CD8-positive, alpha-beta memory T cell (primary cell): ENCODE data around the gene HBZ. TPM values are rescaled to one million over a fixed set of nuclear protein-coding genes. Genes with fewer than 3 reads are reported as not detected.

Source experiments
- CTCF ChIA-PET: fragments of 350-600 bp; sonication (Branson Sonifier 250); formaldehyde crosslinking; loops from one replicate; lab custom pipeline; 2021; ENCODE audit warnings: antibody characterized with exemption; lab: Charles Lee
- POLR2A ChIA-PET: fragments of 350-600 bp; sonication (Branson Sonifier 250); formaldehyde crosslinking; loops from one replicate; lab custom pipeline; 2021; ENCODE audit warnings: antibody characterized with exemption; lab: Charles Lee
- DNase-seq, 5 donors: peaks; one replicate each; pipeline versions ENCODE4 v3.0.0 to v3.0.0-alpha.2; 2020 to 2022; ENCODE audit warnings: mixed read lengths in 1 of 5
- H3K27ac ChIP-seq: one replicate; pipeline ENCODE4 v1.7.0; 2013; ENCODE audit warnings: low read depth, mild to moderate bottlenecking, low read length, moderate library complexity
- H3K27me3 ChIP-seq: 2 replicates; pipeline ENCODE4 v1.7.0; 2013; ENCODE audit warnings: low read length, mild to moderate bottlenecking; ENCODE audit not compliant: insufficient read depth, poor library complexity, severe bottlenecking
- H3K36me3 ChIP-seq: 2 replicates; pipeline ENCODE4 v1.7.0; 2013; ENCODE audit warnings: mild to moderate bottlenecking, low read length, moderate library complexity; ENCODE audit not compliant: insufficient read depth
- H3K4me1 ChIP-seq: 2 replicates; pipeline ENCODE4 v1.7.0; 2013; ENCODE audit warnings: mild to moderate bottlenecking, low read length, moderate library complexity; ENCODE audit not compliant: insufficient read depth
- H3K4me3 ChIP-seq: 2 replicates; pipeline ENCODE4 v1.7.0; 2013; ENCODE audit warnings: mild to moderate bottlenecking, low read length
- H3K9me3 ChIP-seq: 2 replicates; pipeline ENCODE4 v1.7.0; 2013; ENCODE audit warnings: mild to moderate bottlenecking, low read length
- H3K27ac Mint-ChIP-seq, 8 donors: one replicate each; pipeline ENCODE4 v1.8.0; 2020 to 2021; ENCODE audit warnings: mixed read lengths in 8 of 8, mild to moderate bottlenecking in 6 of 8, inconsistent platforms in 3 of 8, moderate library complexity in 3 of 8
- H3K27me3 Mint-ChIP-seq, 2 donors: one replicate each; pipeline ENCODE4 v1.8.0; 2020 to 2021; ENCODE audit warnings: mixed read lengths in 2 of 2, mild to moderate bottlenecking in 1 of 2, moderate library complexity in 1 of 2
- H3K36me3 Mint-ChIP-seq, 3 donors: one replicate each; pipeline ENCODE4 v1.8.0; 2020 to 2021; ENCODE audit warnings: mixed read lengths in 3 of 3, inconsistent platforms in 1 of 3, mild to moderate bottlenecking in 1 of 3
- H3K4me1 Mint-ChIP-seq, 3 donors: one replicate each; pipeline ENCODE4 v1.8.0; 2020 to 2021; ENCODE audit warnings: mixed read lengths in 3 of 3, inconsistent platforms in 1 of 3, mild to moderate bottlenecking in 1 of 3
- H3K4me3 Mint-ChIP-seq, 7 donors: one replicate each; pipeline ENCODE4 v1.8.0; 2020 to 2021; ENCODE audit warnings: mixed read lengths in 7 of 7, mild to moderate bottlenecking in 6 of 7, moderate library complexity in 4 of 7, inconsistent platforms in 2 of 7
- H3K9me3 Mint-ChIP-seq, 5 donors: one replicate each; pipeline ENCODE4 v1.8.0; 2020 to 2022; ENCODE audit warnings: mixed read lengths in 5 of 5, mild to moderate bottlenecking in 3 of 5, moderate library complexity in 2 of 5, inconsistent platforms in 1 of 5
- polyA plus RNA-seq: library from polyadenylated mRNA; unstranded; fragments of 300-500 nt; fragmentation: Illumina TruSeq; gene quantifications from one replicate; pipeline ENCODE4 v1.2.3, GENCODE V29; 2021
- total RNA-seq, 2 experiments: library from RNA; stranded (reverse); gene quantifications; one replicate each; pipeline ENCODE4 v1.2.3, GENCODE V29; 2021

The HBZ gene
- total RNA-seq: not detected
- polyA plus RNA-seq: not detected

DNA sequence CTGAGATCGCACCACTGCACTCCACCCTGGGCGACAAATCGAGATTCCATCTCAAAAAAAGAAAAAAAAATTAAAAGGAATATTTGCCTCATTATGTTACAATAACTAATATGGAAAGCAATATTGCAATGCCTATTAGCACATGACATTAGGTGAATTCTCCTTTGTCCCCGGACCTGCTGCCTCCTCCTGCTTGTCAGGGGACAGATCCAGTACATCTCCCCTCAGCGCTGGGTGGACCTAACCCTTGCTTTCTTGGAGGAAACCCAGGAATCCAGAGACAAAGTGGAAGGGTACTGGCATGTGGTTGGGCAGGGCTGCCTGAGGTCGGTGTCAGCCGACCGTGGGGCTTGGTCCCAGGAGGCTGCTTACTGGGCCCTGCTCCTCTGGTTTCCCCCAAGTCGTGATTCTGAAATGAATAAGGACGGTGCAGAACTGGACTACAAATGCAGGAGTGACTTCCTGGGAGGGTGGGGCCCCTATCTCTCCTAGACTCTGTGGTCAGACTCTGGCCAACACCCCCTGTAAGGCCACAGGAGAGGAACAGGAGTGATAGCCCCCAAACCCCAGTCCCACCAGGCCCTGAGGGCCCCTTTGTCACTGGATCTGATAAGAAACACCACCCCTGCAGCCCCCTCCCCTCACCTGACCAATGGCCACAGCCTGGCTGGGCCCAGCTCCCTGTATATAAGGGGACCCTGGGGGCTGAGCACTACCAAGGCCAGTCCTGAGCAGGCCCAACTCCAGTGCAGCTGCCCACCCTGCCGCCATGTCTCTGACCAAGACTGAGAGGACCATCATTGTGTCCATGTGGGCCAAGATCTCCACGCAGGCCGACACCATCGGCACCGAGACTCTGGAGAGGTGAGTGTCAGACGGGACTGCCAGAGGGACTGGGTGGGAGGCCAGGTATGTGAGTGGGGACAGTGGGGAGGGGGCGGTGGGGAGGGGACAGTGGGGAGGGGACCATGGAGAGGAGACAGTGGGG, at the start of gene HBZ:
Gene HBZ (plus strand): TSS at position 504 of the 988 bp plus-strand sequence. CDS start 266 bp downstream, at position 770.
- H3K4me1 Mint-ChIP-seq: peaks cover 5 to 10% (median 7%) of the 10 kb centered on the region in 3 donors
- Histone ChIP-seq H3K4me1 (peaks cover 9% of the 10 kb centered on the region), H3K27me3 (peaks cover 10% of the 10 kb centered on the region), H3K9me3 (no peaks in the 10 kb centered on the region), H3K27ac (peak within 1 kb of the TSS; percentile 24), H3K36me3 (no peaks in the 10 kb centered on the region), H3K4me3 (no peak within 1 kb of the TSS)
- H3K27ac Mint-ChIP-seq: peak within 1 kb of the TSS in 1 of 8 donors; percentile 43
- DNase-seq: no peak
- H3K27me3 Mint-ChIP-seq: peaks cover 26% of the 10 kb centered on the region in 2 donors
- peak within 1 kb of the TSS in 4 of 7 donors; percentile 32 to 76 (median 42) for H3K4me3 Mint-ChIP-seq
- ChIA-PET CTCF (no interaction called here), POLR2A (no interaction called here)
- H3K36me3 Mint-ChIP-seq: peaks cover 0 to 4% (median 0%) of the 10 kb centered on the region in 3 donors
- no peaks in the 10 kb centered on the region for H3K9me3 Mint-ChIP-seq

- no peaks in the 10 kb centered on the region for H3K9me3 Mint-ChIP-seq
- H3K27me3 Mint-ChIP-seq: no peaks in the 10 kb centered on the region
- no peak overlapping the region for H3K4me3 ChIP-seq
- no peak overlapping the region for H3K27ac Mint-ChIP-seq
- H3K36me3 Mint-ChIP-seq: peaks cover 0 to 46% (median 9%) of the 10 kb centered on the region in 3 donors
- H3K4me1 Mint-ChIP-seq: peaks cover 4 to 5% (median 5%) of the 10 kb centered on the region in 3 donors
- H3K4me1 ChIP-seq: no peaks in the 10 kb centered on the region
- H3K9me3 ChIP-seq: no peaks in the 10 kb centered on the region
- H3K27me3 ChIP-seq: no peaks in the 10 kb centered on the region
- DNase-seq: no peak
- peak overlapping the region; percentile 56 for H3K27ac ChIP-seq
- H3K36me3 ChIP-seq: peaks cover 4% of the 10 kb centered on the region
- ChIA-PET CTCF (interaction anchor here (0.6 to 4.7 kb wide), 3 partner anchors 40 to 259 kb away, joined by 3 to 39 read pairs (median 39); no protein-coding TSS in a partner anchor), POLR2A (no interaction called here)
- H3K4me3 Mint-ChIP-seq: no peak overlapping the region
Measured at GRCh38 chr16:104355-104754, 48.1 kb upstream of the HBZ start.

DNA sequence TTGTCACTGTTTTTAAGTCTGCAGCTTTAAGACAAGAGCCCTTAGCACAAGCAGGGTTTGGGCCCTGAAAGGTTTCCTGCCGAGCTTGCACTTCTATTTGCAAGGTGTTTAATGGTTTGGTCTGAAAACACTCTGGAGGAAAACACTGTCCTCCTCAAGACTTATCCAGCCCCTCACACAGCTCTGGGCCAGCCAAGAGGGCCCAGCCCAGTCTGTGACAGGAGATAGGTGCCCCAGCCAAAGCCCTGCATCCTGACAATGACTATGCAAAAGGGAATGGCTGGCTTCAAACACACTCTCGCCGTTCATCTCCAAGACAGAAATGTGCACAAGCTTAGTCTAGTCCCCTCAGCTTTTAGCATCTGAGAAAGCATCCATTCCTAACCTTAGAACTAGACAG, 47.5 kb upstream of the HBZ start:
- Mint-ChIP-seq H3K27me3 (no peaks in the 10 kb centered on the region), H3K36me3 (peaks cover 0 to 51% (median 9%) of the 10 kb centered on the region in 3 donors)
- POLR2A ChIA-PET: no interaction called here

GRCh38 chr16:105521-105920, 46.9 kb upstream of the HBZ start:
- H3K27ac Mint-ChIP-seq: no peak overlapping the region
- H3K4me3 Mint-ChIP-seq: no peak overlapping the region
- H3K9me3 ChIP-seq: no peaks in the 10 kb centered on the region
- CTCF ChIA-PET: interaction anchor here (1.5 to 4.7 kb wide), 4 partner anchors 9 to 258 kb away, joined by 3 to 53 read pairs (median 39); no protein-coding TSS in a partner anchor
- no peak for DNase-seq
- H3K27me3 ChIP-seq: no peaks in the 10 kb centered on the region
- H3K4me1 ChIP-seq: no peaks in the 10 kb centered on the region
- POLR2A ChIA-PET: no interaction called here
- peaks cover 4 to 5% (median 5%) of the 10 kb centered on the region in 3 donors for H3K4me1 Mint-ChIP-seq
- peaks cover 0 to 51% (median 9%) of the 10 kb centered on the region in 3 donors for H3K36me3 Mint-ChIP-seq
- no peaks in the 10 kb centered on the region for H3K9me3 Mint-ChIP-seq
- no peak overlapping the region for H3K27ac ChIP-seq
- H3K27me3 Mint-ChIP-seq: no peaks in the 10 kb centered on the region
- H3K36me3 ChIP-seq: peaks cover 4% of the 10 kb centered on the region
- H3K4me3 ChIP-seq: no peak overlapping the region

More for the DNA sequence above, 47.5 kb upstream of the HBZ start:
- no peaks in the 10 kb centered on the region for H3K4me1 ChIP-seq
- peaks cover 4% of the 10 kb centered on the region for H3K36me3 ChIP-seq
- peak overlapping the region; percentile 56 for H3K27ac ChIP-seq
- no peaks in the 10 kb centered on the region for H3K9me3 Mint-ChIP-seq
- no peak overlapping the region for H3K4me3 Mint-ChIP-seq
- CTCF ChIA-PET: interaction anchor here (0.6 to 4.7 kb wide), 4 partner anchors 17 to 258 kb away, joined by 3 to 39 read pairs (median 21); no protein-coding TSS in a partner anchor
- no peaks in the 10 kb centered on the region for H3K9me3 ChIP-seq
- no peaks in the 10 kb centered on the region for H3K27me3 ChIP-seq
- no peak overlapping the region for H3K27ac Mint-ChIP-seq
- peaks cover 4 to 5% (median 5%) of the 10 kb centered on the region in 3 donors for H3K4me1 Mint-ChIP-seq
- H3K4me3 ChIP-seq: no peak overlapping the region
- DNase-seq: no peak

DNA sequence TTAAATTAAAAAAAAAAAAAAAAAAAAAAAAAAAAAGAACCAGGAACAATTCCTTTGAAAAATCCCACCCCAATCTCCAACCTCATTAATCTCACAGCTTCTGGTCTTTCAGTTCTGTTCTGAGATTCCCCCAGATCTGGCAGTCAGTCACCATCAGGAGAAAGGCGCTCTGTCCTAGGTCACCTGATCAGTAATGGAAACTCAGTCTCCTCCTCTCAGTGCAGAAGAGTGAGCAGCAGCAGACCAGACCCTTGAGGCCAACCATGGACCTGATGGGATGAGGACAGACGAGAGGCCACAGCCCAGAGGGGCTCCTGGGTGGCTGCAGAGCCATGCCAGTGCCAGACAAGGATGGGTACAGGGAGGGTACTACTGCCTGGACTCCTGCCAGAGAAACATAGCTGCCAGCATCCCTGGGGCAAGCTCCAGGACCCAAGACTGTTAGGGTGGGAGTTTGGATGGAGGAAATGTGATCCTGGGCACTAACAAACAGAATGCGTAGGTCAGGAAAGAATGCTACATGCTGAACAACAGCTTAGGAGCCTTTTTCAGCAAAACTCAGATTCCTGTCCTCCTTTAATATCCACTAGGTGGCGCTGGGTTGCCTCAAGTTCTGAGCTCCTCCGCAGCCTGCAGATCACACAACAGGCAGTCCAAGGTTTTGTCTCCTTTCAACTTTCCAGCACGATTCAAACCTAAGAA, 45.7 kb upstream of the HBZ start:
- ChIA-PET POLR2A (interaction anchor here (0.5 to 1.0 kb wide), 4 partner anchors 24 to 255 kb away, joined by 3 to 6 read pairs (median 4); partner anchors contain the start of gene HBQ1), CTCF (interaction anchor here (0.7 to 4.7 kb wide), 28 partner anchors 10 to 389 kb away, joined by 3 to 53 read pairs (median 4); partner anchors contain the start of genes DECR2, HBQ1, MPG and POLR3K)
- peak; percentile 33 to 70 (median 57) for DNase-seq

GRCh38 chr16:112153-112840, 40.1 kb upstream of the HBZ start:
- no peaks in the 10 kb centered on the region for H3K4me1 ChIP-seq
- H3K36me3 ChIP-seq: peaks cover 16% of the 10 kb centered on the region
- H3K27ac Mint-ChIP-seq: peak overlapping the region in 1 of 8 donors; percentile 5
- no peaks in the 10 kb centered on the region for H3K9me3 ChIP-seq
- no peak overlapping the region for H3K4me3 ChIP-seq
- H3K4me3 Mint-ChIP-seq: no peak overlapping the region
- POLR2A ChIA-PET: no interaction called here
- no peaks in the 10 kb centered on the region for H3K27me3 ChIP-seq
- no peak for DNase-seq
- H3K4me1 Mint-ChIP-seq: no peaks in the 10 kb centered on the region
- peak overlapping the region; percentile 79 for H3K27ac ChIP-seq
- H3K27me3 Mint-ChIP-seq: no peaks in the 10 kb centered on the region
- no peaks in the 10 kb centered on the region for H3K9me3 Mint-ChIP-seq
- CTCF ChIA-PET: interaction anchor here (2.3 kb wide), 1 partner anchor 15 kb away, joined by 9 read pairs; no protein-coding TSS in a partner anchor
- H3K36me3 Mint-ChIP-seq: peaks cover 0 to 72% (median 15%) of the 10 kb centered on the region in 3 donors

More for the DNA sequence above, 45.7 kb upstream of the HBZ start:
- Histone ChIP-seq H3K27me3 (no peaks in the 10 kb centered on the region), H3K36me3 (peaks cover 4% of the 10 kb centered on the region), H3K4me1 (no peaks in the 10 kb centered on the region), H3K27ac (no peak overlapping the region), H3K4me3 (no peak overlapping the region), H3K9me3 (no peaks in the 10 kb centered on the region)
- no peaks in the 10 kb centered on the region for H3K9me3 Mint-ChIP-seq
- H3K4me3 Mint-ChIP-seq: no peak overlapping the region
- peaks cover 0 to 51% (median 12%) of the 10 kb centered on the region in 3 donors for H3K36me3 Mint-ChIP-seq
- H3K27ac Mint-ChIP-seq: no peak overlapping the region
- H3K4me1 Mint-ChIP-seq: peaks cover 4 to 5% (median 5%) of the 10 kb centered on the region in 3 donors
- no peaks in the 10 kb centered on the region for H3K27me3 Mint-ChIP-seq

GRCh38 chr16:114327-114726, 38.1 kb upstream of the HBZ start:
- Mint-ChIP-seq H3K4me3 (no peak overlapping the region), H3K27ac (no peak overlapping the region), H3K9me3 (no peaks in the 10 kb centered on the region), H3K4me1 (peaks cover 0 to 9% (median 8%) of the 10 kb centered on the region in 3 donors), H3K27me3 (no peaks in the 10 kb centered on the region), H3K36me3 (peaks cover 0 to 63% (median 12%) of the 10 kb centered on the region in 3 donors)
- ChIA-PET POLR2A (no interaction called here), CTCF (no interaction called here)
- DNase-seq: no peak
- Histone ChIP-seq H3K4me1 (no peaks in the 10 kb centered on the region), H3K36me3 (peaks cover 16% of the 10 kb centered on the region), H3K27me3 (no peaks in the 10 kb centered on the region), H3K27ac (peak overlapping the region; percentile 79), H3K4me3 (no peak overlapping the region), H3K9me3 (no peaks in the 10 kb centered on the region)
